Dendritic cell treated with granulocyte-macrophage colony-stimulating factor and Interleukin-4, amounts not matched to agents 40 ng/mL and 50 ng/mL, for 4 days (primary cell): ENCODE results near the gene TBCC.
A peak's percentile ranks its signal among the peaks of the same experiment; 100 is the strongest.
"Not testable (repeated sequence)": the region's sequence is repeated elsewhere in the genome, so short reads cannot be mapped to it uniquely, and the experiment has no call there.

Source experiments
- H3K27ac Mint-ChIP-seq: one replicate; pipeline ENCODE4 v1.8.0; 2022; ENCODE audit warnings: mild to moderate bottlenecking, mixed read lengths
- H3K27me3 Mint-ChIP-seq: one replicate; pipeline ENCODE4 v1.8.0; 2022; ENCODE audit warnings: mild to moderate bottlenecking, mixed read lengths
- H3K36me3 Mint-ChIP-seq: one replicate; pipeline ENCODE4 v1.8.0; 2022; ENCODE audit warnings: low read depth, mixed read lengths
- H3K4me1 Mint-ChIP-seq: one replicate; pipeline ENCODE4 v1.8.0; 2022; ENCODE audit warnings: low read depth, mixed read lengths
- H3K4me3 Mint-ChIP-seq: one replicate; pipeline ENCODE4 v1.8.0; 2022; ENCODE audit warnings: mild to moderate bottlenecking, moderate library complexity, mixed read lengths
- H3K9me3 Mint-ChIP-seq: one replicate; pipeline ENCODE4 v1.8.0; 2022; ENCODE audit warnings: mixed read lengths
- intact Hi-C: fragments of 100-400 bp; cut with micrococcal nuclease; formaldehyde crosslinking; loops from one replicate; pipeline ENCODE4 v1.15.0; 2022

TBCC gene

GRCh38 chr6:42781796-42782688 lies 36.1 kb upstream of the TBCC start, which contains the start of gene BICRAL:
TSS of gene BICRAL (plus strand) at chr6:42782052. CDS start at chr6:42822023, 39,971 bp downstream.
- Mint-ChIP-seq H3K27ac (no peak within 1 kb of the TSS), H3K9me3 (no peaks in the 10 kb centered on the region), H3K27me3 (no peaks in the 10 kb centered on the region), H3K4me3 (peak within 1 kb of the TSS; percentile 89), H3K36me3 (peaks cover 33% of the 10 kb centered on the region), H3K4me1 (peaks cover 7% of the 10 kb centered on the region)
- intact Hi-C loops, result loop anchor here (1.0 to 10.0 kb wide), 2 partner anchors 36 to 93 kb away; partner anchors contain the start of genes RPL7L1 and TBCC

GRCh38 chr6:42781546-42781795 lies 35.6 kb upstream of the TBCC start:
- Mint-ChIP-seq H3K27ac (no peak overlapping the region), H3K4me3 (peak overlapping the region; percentile 45)
- intact Hi-C loops, result loop anchor here (10.0 kb wide), 1 partner anchor 93 kb away; the partner anchor contains the start of gene RPL7L1

GRCh38 chr6:42779521-42779920 lies 33.6 kb upstream of the TBCC start:
- H3K9me3 Mint-ChIP-seq, result no peaks in the 10 kb centered on the region
- H3K36me3 Mint-ChIP-seq, result peaks cover 20% of the 10 kb centered on the region
- no peak overlapping the region for H3K27ac Mint-ChIP-seq
- peaks cover 14% of the 10 kb centered on the region for H3K4me1 Mint-ChIP-seq
- H3K4me3 Mint-ChIP-seq, result no peak overlapping the region
- intact Hi-C loops, result no loop called here
- no peaks in the 10 kb centered on the region for H3K27me3 Mint-ChIP-seq

More at GRCh38 chr6:42781546-42781795, 35.6 kb upstream of the TBCC start:
- Mint-ChIP-seq H3K36me3 (peaks cover 33% of the 10 kb centered on the region), H3K9me3 (no peaks in the 10 kb centered on the region), H3K4me1 (peaks cover 7% of the 10 kb centered on the region), H3K27me3 (no peaks in the 10 kb centered on the region)

- peaks cover 26% of the 10 kb centered on the region for H3K4me1 Mint-ChIP-seq
- no peaks in the 10 kb centered on the region for H3K27me3 Mint-ChIP-seq
- H3K27ac Mint-ChIP-seq, result no peak overlapping the region
- H3K9me3 Mint-ChIP-seq, result no peaks in the 10 kb centered on the region
- H3K36me3 Mint-ChIP-seq, result peaks cover 7% of the 10 kb centered on the region
- no peak overlapping the region for H3K4me3 Mint-ChIP-seq
- intact Hi-C loops, result no loop called here
Measured at GRCh38 chr6:42778122-42778521, 32.2 kb upstream of the TBCC start.

- Mint-ChIP-seq H3K36me3 (peaks cover 1% of the 10 kb centered on the region), H3K27me3 (no peaks in the 10 kb centered on the region), H3K4me1 (peaks cover 26% of the 10 kb centered on the region), H3K4me3 (no peak overlapping the region), H3K9me3 (no peaks in the 10 kb centered on the region), H3K27ac (no peak overlapping the region)
- intact Hi-C loops, result no loop called here
Measured at GRCh38 chr6:42777126-42777822, 31.4 kb upstream of the TBCC start.

- Mint-ChIP-seq H3K27ac (peak overlapping the region; percentile 96), H3K4me1 (peaks cover 39% of the 10 kb centered on the region), H3K4me3 (peak overlapping the region; percentile 78), H3K27me3 (peaks cover 12% of the 10 kb centered on the region)
- intact Hi-C loops, result loop anchor here (1.0 to 2.0 kb wide), 2 partner anchors 9 to 28 kb away; partner anchors contain the start of gene TBCC
- not testable (repeated sequence) for H3K9me3 Mint-ChIP-seq, H3K36me3 Mint-ChIP-seq
Measured at GRCh38 chr6:42774821-42775487, 29.1 kb upstream of the TBCC start.

- Mint-ChIP-seq H3K4me3 (peak overlapping the region; percentile 32), H3K27ac (peak overlapping the region; percentile 96), H3K9me3 (no peaks in the 10 kb centered on the region), H3K4me1 (peaks cover 43% of the 10 kb centered on the region), H3K27me3 (peaks cover 12% of the 10 kb centered on the region), H3K36me3 (no peaks in the 10 kb centered on the region)
- intact Hi-C loops, result loop anchor here (2.0 kb wide), 1 partner anchor 27 kb away; the partner anchor contains the start of gene TBCC
Measured at GRCh38 chr6:42774201-42774600, 28.3 kb upstream of the TBCC start.

- H3K4me3 Mint-ChIP-seq, result no peak overlapping the region
- peaks cover 50% of the 10 kb centered on the region for H3K4me1 Mint-ChIP-seq
- peaks cover 12% of the 10 kb centered on the region for H3K36me3 Mint-ChIP-seq
- H3K9me3 Mint-ChIP-seq, result no peaks in the 10 kb centered on the region
- peak overlapping the region; percentile 3 for H3K27ac Mint-ChIP-seq
- intact Hi-C loops, result no loop called here
- H3K27me3 Mint-ChIP-seq, result peaks cover 12% of the 10 kb centered on the region
Measured at GRCh38 chr6:42771741-42772100, 25.8 kb upstream of the TBCC start.

GRCh38 chr6:42769836-42770235 lies 23.9 kb upstream of the TBCC start:
- intact Hi-C loops, result no loop called here
- Mint-ChIP-seq H3K4me3 (no peak overlapping the region), H3K4me1 (peaks cover 45% of the 10 kb centered on the region), H3K27me3 (peaks cover 12% of the 10 kb centered on the region), H3K36me3 (peaks cover 25% of the 10 kb centered on the region), H3K27ac (no peak overlapping the region), H3K9me3 (no peaks in the 10 kb centered on the region)

GRCh38 chr6:42769051-42769450 lies 23.1 kb upstream of the TBCC start:
- Mint-ChIP-seq H3K27me3 (peaks cover 12% of the 10 kb centered on the region), H3K9me3 (no peaks in the 10 kb centered on the region), H3K27ac (no peak overlapping the region), H3K36me3 (peaks cover 25% of the 10 kb centered on the region), H3K4me1 (peaks cover 38% of the 10 kb centered on the region), H3K4me3 (no peak overlapping the region)
- intact Hi-C loops, result no loop called here

- H3K4me3 Mint-ChIP-seq, result no peak overlapping the region
- intact Hi-C loops, result no loop called here
- H3K9me3 Mint-ChIP-seq, result no peaks in the 10 kb centered on the region
- H3K36me3 Mint-ChIP-seq, result peaks cover 32% of the 10 kb centered on the region
- H3K27ac Mint-ChIP-seq, result no peak overlapping the region
- H3K27me3 Mint-ChIP-seq, result peaks cover 7% of the 10 kb centered on the region
- H3K4me1 Mint-ChIP-seq, result peaks cover 23% of the 10 kb centered on the region
Measured at GRCh38 chr6:42766163-42766670, 20.3 kb upstream of the TBCC start.

GRCh38 chr6:42764911-42765648 lies 19.2 kb upstream of the TBCC start:
- Mint-ChIP-seq H3K4me1 (peaks cover 12% of the 10 kb centered on the region), H3K9me3 (no peaks in the 10 kb centered on the region), H3K36me3 (peaks cover 33% of the 10 kb centered on the region), H3K27me3 (no peaks in the 10 kb centered on the region), H3K4me3 (no peak overlapping the region), H3K27ac (no peak overlapping the region)
- intact Hi-C loops, result no loop called here

GRCh38 chr6:42762950-42763349 lies 17.0 kb upstream of the TBCC start:
- Mint-ChIP-seq H3K4me3 (no peak overlapping the region), H3K4me1 (peaks cover 6% of the 10 kb centered on the region), H3K27me3 (no peaks in the 10 kb centered on the region), H3K27ac (no peak overlapping the region), H3K36me3 (peaks cover 51% of the 10 kb centered on the region), H3K9me3 (no peaks in the 10 kb centered on the region)
- intact Hi-C loops, result no loop called here
